Fibroblast of mammary gland (primary cell): ENCODE measurements around the gene MIS18A.
"Not testable (repeated sequence)": the region's sequence is repeated elsewhere in the genome, so short reads cannot be mapped to it uniquely, and the experiment has no call there.

Experiments
- DNase-seq: peaks from one replicate; pipeline ENCODE4 v3.0.0-alpha.2; 2010; ENCODE audit warnings: low read depth
- H3K4me3 ChIP-seq: 2 replicates; pipeline ENCODE4 v1.5.1; 2011; ENCODE audit warnings: low read depth, mild to moderate bottlenecking, low read length, moderate library complexity; ENCODE audit not compliant: control insufficient read depth
- CTCF ChIP-seq: conservative IDR thresholded peaks from 2 replicates; pipeline ENCODE4 v1.5.1; 2011; ENCODE audit warnings: low read depth, low read length, inconsistent platforms; ENCODE audit not compliant: control insufficient read depth, insufficient read depth

Gene MIS18A

GRCh38 chr21:32314806-32315205 lies 36.0 kb upstream of the MIS18A start:
- DNase-seq, result no peak
- H3K4me3 ChIP-seq, result no peak overlapping the region
- no peak for TF ChIP-seq CTCF

DNA sequence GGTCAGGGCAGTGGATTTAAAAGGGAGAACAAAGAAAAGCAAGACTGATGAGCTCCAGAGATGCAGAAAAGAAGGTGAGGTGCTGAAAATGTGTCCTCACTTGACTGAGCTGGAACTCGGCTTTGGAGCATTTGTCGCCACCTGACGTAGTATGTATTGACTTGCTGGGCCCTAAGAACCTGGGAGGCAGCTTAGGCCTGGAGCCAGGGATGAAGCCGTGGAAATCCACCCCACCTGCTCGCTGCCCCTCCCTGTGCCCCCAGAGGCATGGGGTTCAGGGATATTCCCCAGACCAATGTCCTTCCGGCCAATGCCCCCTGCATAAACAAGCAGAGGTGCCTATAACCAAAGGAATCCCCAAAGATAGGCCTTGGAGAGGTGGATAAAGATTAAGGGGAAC lies 34.1 kb upstream of the MIS18A start:
- DNase-seq, result no peak
- H3K4me3 ChIP-seq, result no peak overlapping the region
- TF ChIP-seq CTCF, result no peak

GRCh38 chr21:32312326-32312725 lies 33.5 kb upstream of the MIS18A start:
- TF ChIP-seq CTCF, result no peak
- no peak overlapping the region for H3K4me3 ChIP-seq
- DNase-seq, result no peak

GRCh38 chr21:32311621-32312020 lies 32.8 kb upstream of the MIS18A start:
- DNase-seq, result no peak
- TF ChIP-seq CTCF, result no peak
- H3K4me3 ChIP-seq, result no peak overlapping the region

- not testable (repeated sequence) for DNase-seq, H3K4me3 ChIP-seq
Measured at GRCh38 chr21:32310976-32311375, 32.1 kb upstream of the MIS18A start.

DNA sequence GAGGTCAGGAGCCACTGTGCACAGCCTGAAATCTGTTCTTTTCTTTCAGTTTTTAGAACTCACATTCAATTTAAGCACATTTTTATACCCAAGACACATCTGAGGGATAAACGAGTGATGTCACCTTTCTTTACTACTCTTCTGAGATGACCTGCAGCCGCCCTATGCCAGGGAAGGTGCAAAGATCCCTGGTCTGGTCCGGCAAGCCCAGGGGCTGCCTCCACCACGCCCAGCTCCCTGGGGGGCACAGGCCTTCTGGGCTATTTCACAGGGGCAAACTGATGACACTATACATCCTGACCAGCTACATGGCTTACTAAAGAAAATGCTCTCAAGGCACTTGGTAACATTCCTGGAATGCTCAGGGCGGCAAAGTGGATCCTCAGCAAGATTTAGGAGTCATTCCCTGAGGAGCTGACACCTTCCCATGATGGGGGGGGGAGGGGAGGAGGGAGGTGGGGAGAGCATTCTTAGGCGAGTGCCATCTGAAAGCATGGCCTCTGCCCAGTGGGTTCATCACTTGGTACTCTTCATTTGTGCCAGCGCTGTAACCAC lies 31.1 kb upstream of the MIS18A start:
- DNase-seq, result no peak
- no peak for TF ChIP-seq CTCF
- no peak overlapping the region for H3K4me3 ChIP-seq

DNA sequence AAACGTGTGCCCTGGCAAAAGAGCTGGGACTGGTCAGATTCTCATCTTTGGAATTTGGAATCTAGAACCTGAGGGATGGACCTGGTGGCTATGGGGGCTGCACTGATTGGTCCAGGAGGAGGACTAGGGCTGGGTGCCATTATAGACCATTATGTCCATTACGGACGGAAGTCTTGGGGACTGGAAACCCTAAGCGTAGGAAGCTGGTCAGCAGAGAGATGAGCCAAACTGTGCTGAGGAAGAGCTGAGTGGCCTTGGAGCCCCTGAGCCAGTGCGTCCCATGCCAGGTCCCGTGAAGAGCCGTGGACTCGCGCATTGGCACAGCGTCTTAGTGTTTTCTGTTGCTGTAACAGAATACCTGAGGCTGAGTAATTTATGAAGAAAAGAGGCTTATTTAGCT lies 29.8 kb upstream of the MIS18A start:
- no peak for DNase-seq
- TF ChIP-seq CTCF, result no peak
- no peak overlapping the region for H3K4me3 ChIP-seq
